NCI-H1694 treated with DMSO at 0.1 percent for 48 hours (cell line): ENCODE measurements around the gene FOXO1.

ENCODE experiments used
- DNase-seq: peaks from one replicate; lab custom pipeline; 2025; lab: John Stamatoyannopoulos, UW

FOXO1 gene

GRCh38 chr13:40635315-40635995 is 31.0 kb downstream of the FOXO1 start:
- no peak for DNase-seq

DNA sequence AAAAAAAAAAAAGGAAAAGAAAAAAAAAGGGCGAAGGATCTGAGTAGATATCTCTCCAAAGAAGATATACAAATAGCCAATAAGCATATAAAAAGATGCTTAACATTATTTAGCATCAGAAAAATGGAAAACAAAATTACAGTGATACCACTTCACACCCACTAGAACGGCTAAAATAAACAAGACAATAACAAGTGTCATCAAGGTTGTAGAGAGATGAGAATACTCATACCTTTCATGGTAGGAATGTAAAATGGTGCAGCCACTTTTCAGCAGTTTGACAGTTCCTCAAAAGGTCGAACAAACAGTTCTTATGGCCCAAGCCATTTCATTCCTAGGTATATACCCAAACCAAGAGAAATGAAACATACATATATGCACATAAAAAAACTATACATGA is 33.5 kb downstream of the FOXO1 start:
- DNase-seq, result no peak

DNA sequence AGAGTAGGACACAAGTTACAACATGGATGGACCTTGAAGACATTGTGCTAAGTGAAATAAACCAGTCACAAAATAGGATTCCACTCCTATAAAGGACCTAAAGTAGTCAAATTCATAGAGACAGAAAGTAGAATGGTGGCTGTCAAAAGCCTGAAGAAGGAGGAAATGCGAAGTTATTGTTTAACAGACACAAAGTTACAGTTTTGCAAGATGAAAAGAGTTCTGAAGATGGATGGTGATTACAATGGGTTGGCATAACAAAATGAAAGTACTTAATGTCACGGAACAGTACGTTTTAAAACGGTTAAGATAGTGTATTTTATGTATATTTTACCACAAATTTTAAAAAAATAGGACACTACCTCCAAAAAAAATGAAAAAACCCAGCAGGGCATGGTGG is 34.8 kb downstream of the FOXO1 start:
- DNase-seq, result no peak

GRCh38 chr13:40629678-40630384 is 36.6 kb downstream of the FOXO1 start:
- DNase-seq, result no peak

DNA sequence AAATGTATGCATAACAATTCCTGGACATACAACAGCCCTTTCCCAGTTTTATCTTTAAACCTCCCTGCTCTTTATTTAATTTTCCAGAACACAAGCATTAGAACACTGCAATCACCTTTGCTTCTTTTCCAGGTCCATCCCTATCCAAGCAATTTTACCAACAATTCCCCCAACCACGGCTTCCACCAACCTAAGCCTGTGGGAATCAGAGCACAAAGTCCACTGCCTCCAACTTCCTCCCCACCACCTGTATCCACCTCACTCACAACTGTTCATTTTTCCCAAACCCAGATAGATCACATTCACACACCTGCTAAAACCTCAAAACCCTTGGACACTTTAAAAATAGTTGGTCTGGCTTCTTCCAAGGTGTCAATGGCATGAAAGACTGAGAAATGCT is 39.5 kb downstream of the FOXO1 start:
- DNase-seq, result no peak

DNA sequence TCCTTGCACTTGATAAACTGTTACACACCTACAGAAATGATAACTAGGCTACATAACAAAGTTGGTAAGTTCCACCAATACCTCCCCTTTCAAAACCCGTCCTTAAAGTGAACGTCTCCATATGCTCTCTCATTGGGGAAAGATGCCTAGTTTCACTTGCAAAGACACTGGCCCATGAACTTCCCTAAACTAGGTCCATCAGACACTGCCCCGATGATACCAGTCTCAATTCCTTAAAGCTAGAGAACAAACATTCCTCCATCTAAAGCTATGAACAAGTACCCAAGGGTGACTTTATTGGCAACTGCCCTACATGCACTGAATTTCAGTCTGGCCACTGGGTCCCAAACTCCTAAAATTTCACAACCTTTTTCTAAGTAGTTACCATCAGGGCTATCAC is 39.9 kb downstream of the FOXO1 start:
- DNase-seq, result no peak

DNA sequence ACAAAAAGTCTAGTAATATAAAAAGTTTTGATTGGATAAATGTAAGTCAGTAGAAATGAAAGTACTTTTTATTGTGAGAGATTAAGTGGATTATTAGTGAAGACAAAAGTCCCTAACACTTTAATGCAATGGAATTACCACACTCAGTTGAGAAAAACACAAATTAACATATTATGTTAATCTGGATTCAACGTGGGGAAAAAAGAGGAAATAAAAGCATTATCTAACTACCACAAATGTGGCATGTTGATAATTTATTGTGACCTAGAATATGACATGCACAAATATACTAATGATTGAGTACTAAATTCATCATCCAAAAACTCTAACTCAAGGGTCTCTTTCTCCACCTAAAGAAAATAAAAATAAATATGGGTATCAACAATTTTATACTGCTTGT is 41.5 kb downstream of the FOXO1 start:
- no peak for DNase-seq

- DNase-seq, result no peak
Measured at GRCh38 chr13:40624383-40624782, 42.1 kb downstream of the FOXO1 start.

DNA sequence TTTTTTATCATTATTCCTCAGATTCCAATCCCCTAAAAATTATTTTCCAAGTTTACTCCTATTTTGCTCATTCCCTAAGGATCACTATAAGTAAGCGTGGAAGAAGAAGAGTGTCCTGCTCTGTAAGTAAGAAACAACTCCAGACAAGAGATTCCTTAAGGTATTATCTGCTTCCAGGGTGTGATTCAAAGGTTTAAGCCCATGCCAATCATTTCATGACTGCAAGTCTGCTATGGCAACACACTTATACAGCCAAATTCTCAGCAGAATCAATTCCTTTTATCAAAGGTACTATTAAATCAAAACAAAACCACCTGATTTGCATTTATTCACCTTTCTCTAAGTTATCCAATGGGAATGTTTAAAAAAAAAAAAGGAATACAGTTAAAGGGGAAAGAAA is 43.7 kb downstream of the FOXO1 start:
- no peak for DNase-seq

DNA sequence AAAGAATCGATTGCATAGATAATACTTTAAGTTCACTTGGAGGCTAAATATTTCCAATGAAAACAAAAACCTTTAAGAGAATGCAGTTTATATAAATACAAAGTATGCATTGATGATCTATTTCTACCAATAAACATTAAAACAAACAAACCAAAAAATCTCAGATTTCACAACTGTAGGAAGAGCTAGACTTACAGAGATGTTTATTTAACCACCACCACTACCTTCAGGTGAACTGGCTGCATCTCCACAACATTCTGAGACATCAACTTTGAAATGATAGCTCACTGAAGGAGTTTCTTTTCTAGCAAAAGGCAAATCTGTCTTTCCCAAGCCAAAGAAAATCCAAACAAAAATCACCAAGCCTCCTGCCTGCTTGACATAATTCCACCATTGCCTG is 44.2 kb downstream of the FOXO1 start:
- DNase-seq, result no peak

GRCh38 chr13:40619479-40619814 is 47.0 kb downstream of the FOXO1 start:
- no peak for DNase-seq

DNA sequence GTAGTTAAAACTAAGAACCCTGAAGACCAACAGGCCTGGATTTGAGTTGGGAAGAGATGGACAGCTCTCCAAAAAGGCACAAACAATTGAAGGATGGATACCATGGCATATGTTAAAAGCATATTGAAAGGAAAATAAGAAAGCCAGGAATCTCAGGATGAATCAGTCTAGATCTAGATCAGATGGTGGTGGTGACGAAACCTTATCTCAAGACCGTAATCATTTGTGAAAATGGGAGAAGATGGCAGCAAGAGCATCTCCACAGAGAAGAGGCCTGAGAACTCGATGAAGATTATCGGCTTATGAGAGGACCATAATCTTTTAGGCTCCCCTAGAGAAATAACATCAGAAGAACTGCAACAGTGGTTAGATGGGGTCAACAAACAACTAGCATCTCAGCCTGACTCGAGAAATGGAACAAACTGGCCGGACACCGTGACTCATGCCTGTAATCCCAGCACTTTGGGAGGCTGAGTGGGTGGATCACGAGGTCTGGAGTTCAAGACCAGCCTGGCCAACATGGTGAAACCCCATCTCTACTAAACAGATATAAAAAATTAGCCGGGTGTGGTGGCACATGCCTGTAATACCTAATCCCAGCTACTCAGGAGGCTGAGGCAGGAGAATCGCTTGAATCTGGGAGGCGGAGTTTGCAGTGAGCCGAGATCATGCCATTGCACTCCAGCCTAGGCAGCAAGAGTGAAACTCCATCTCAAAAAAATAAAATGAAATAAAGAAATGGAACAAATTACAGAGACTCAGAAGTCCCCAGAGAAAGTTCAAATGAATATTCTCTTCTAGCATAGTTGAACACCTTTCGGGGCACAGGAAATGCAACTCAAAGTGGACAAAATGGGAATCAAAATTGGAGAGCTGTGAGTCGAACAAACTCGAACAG is 47.6 kb downstream of the FOXO1 start:
- no peak for DNase-seq

DNA sequence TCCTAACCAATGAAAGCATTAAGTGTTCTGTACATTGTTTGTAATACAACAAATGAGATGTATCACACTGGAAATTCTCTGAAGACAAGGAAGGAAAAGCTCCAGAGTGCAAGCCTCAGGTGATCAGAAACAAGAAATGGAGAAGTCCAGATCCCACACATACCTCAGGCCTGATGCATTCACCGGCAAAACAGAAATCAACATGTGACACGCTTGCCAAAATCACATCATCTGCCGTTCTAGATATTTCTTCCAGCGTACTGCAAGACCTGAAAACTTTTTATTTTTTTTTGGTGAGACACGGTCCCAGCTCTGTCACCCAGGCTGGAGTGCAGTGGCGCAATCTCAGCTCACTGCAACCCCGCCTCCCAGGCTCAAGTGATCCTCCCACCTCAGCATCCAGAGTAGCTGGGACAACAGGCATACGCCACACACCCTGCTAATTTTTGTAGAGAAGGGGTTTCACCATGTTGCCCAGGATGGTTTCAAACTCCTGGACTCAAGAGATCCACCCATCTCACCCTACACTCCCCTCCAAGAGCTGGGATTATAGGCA is 48.6 kb downstream of the FOXO1 start:
- no peak for DNase-seq

GRCh38 chr13:40615619-40616018 is 50.8 kb downstream of the FOXO1 start:
- DNase-seq, result no peak

DNA sequence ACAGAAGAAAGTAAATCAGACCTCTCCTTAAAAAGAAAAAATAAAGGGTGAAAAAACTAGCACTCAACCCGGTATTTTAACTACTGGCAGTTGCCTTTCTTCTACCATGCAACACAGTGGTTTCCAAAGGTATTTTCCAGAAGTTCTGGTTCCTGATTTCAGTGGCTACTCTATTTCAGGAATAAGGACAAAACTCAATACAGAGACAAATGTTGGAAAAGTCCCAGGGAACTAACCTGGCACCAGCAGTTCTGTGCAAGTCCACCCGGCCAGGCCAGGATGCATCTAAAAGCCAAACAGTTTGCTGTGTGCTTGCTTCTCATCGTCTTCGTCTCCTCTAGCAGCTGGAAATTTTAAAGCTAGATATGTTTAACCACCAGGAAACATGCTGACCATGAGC is 52.5 kb downstream of the FOXO1 start:
- no peak for DNase-seq

GRCh38 chr13:40613192-40613818 is 53.1 kb downstream of the FOXO1 start:
- DNase-seq, result no peak

DNA sequence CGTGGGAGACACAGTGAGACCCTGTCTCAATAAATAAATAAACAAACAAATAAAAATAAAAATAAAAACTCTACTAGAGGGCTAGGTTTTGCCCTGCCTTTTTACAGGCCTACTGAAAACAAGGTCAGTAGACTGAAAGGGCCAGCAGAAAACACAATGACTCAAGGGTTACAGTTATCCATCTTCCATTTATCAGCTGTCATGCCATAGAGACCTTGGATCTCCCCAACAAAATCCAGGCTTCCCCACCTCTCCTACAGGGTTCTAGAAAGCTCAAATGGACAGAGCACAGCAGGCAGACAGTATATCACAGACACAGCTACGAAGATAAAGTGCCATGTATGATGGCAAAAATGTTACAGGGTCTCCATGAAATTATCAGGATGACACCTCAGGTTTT is 54.4 kb downstream of the FOXO1 start:
- no peak for DNase-seq

GRCh38 chr13:40611635-40612034 is 54.8 kb downstream of the FOXO1 start:
- DNase-seq, result no peak

DNA sequence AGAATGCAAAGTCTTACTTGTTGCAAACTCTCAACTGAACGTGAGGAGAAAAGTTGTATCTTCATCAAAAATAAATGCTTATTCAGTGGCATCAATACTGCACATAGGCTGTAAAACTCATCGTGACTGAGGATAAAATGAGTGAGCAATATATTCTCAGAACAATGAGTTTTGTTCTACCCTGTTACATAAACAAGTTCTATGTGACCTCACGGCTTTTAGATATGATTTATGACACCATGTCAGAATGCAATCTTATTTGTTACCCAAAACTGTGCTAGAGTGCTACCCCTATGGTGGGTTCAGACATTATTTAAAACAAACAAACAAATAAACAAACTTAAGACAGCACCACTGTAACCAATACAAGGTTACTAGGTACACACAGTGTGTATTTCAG is 55.4 kb downstream of the FOXO1 start:
- no peak for DNase-seq

DNA sequence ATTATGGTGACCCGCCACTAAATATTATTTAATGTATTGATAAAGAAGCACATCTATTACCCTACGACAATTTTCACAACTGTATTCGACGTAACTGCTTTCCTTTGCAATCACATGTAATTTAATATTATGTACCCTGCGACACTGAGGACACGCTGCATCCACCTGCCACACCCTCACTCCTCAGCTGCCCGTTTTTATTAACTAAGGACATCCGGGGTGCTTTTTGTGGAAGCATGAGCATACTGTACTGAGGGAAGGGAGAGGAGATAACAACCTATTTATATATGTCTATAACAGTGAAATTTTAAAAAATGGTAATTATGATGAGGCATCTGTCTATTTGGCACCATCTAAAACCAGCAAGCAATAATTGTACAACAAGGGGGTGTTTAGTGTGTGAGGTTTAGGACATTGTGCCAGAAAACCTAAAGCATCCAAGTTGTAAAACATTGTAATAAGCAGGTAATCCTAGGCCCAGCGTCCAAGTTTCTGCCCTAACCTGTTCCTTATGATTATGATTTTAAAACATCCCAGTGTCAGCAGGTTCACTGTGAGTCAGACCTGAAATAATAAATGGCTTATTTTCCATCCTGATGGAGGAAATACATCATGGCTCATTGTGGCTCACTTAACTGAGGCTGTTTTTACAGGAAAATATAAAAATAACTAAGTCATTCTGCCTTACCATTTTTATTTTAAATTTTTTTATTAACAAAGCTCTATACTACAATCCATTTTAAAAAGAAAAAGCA is 56.3 kb downstream of the FOXO1 start:
- DNase-seq, result peak; percentile 68

GRCh38 chr13:40608308-40608707 is 58.1 kb downstream of the FOXO1 start:
- DNase-seq, result no peak

DNA sequence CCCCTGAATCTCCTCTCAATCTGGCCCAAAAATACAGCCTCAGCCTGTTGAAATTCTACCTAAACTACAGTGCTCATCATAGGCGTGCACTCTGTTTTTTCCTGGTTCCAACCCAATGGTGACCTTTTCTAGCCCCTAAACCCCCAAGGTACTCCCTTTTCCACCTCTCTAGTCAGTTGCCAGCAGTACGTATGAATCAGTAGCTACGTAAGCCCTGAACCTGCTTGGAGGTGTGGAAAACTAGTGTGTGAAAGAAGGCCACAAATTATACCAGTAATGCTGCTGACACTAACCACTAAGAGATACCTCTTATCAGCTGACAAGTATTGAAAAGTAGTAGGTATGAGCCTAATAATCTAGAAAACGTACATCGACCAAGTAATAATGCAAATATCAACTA is 60.9 kb downstream of the FOXO1 start:
- no peak for DNase-seq
